HG03064 (cell line): Measurements from ENCODE around the gene CACTIN.
"Not testable (repeated sequence)": the region's sequence is repeated elsewhere in the genome, so short reads cannot be mapped to it uniquely, and the experiment has no call there.

Experiments used
- ATAC-seq: cut with Tn5 transposase; IDR thresholded peaks from one replicate; pipeline ENCODE4 v1.9.1; 2021; ENCODE audit warnings: low read depth; ENCODE audit not compliant: unreplicated experiment

CACTIN gene

GRCh38 chr19:3573858-3574637 lies 52.5 kb downstream of the CACTIN start:
- no peak for ATAC-seq

GRCh38 chr19:3573162-3573857 lies 53.3 kb downstream of the CACTIN start:
- no peak for ATAC-seq

DNA sequence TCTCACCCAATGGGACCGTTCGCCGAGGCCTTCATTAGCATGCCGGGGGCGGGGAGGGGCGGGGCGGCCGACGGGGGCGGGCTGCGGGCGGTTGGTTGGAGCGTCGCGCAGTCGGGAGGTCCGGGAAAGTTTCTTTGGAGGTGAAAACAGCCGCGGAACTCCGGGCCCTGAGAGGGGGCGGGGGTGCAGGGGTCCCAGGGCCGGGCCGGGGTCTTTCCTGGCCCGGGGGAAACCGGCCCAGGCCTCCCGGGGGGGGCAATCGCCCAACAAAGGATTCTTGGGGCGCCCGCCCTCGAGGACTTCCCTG lies 53.8 kb downstream of the CACTIN start, which contains the start of gene HMG20B:
Gene HMG20B, plus strand, starts transcription at position 90 of the 307 bp plus-strand sequence. CDS start 366 bp downstream, outside the sequence.
- ATAC-seq: no peak

- peak; percentile 84 for ATAC-seq
Measured at GRCh38 chr19:3572132-3572854, 54.3 kb downstream of the CACTIN start.

GRCh38 chr19:3570606-3571011 lies 56.0 kb downstream of the CACTIN start:
- no peak for ATAC-seq

DNA sequence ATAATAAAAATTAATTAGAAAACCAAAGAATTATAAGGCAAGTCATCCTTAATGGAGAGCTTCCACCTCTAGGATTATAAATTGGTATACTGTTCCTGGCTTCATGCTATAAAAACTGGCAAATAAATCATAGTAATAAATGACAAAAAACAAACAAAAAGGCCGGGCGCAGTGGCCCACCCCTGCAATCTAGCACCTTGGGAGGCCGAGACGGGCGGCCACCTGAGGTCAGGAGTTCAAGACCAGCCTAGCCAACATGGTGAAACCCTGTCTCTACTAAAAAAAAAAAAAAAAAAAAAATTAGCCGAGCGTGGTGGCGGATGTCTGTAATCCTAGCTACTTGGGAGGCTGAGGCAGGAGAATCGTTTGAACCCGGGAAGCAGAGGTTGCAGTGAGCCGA lies 56.5 kb downstream of the CACTIN start:
- not testable (repeated sequence) for ATAC-seq

- no peak for ATAC-seq
Measured at GRCh38 chr19:3565139-3565538, 61.5 kb downstream of the CACTIN start.

DNA sequence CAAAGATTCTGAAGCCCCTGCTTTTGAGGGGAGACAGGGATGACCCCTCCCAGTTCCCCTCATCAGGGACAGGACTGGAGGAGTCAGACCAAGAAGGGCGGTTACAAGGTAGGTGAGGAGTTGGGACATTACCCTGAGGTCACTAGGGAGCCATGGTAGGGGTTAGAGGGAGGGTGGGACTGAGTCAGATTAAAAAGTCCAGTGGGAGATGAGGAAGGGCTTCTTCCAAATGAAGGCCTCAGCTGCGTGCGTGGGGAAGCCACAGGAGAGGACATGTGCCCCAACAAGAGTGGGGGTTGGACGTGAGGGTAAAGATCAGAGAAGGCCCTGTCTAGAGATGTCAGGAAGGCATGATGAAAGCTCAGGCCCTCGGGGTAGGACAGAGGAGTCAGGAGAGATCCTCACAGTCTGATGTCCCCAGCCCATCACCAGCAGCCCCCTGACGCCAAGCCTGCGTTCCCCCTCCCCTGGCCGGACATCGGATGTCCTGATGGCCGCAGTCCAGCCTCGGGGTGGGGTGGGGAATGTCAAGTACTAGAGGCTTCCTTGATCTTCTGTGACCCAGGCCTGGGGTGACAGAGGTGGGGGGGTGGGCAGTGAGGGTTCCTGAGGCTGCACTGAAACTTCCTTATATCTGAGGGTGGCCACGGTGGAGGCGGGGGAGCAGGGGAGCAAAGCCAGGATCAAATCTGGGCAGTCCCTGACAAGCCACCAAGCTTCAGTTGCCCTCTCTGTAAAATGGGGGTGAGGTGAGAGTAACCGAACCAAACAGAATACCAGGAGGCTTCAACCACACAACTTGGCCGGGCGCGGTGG lies 62.7 kb downstream of the CACTIN start:
- ATAC-seq: no peak
